Measurements from ENCODE around the gene FCHSD1.

GRCh38 chr5:141638771-141639170 is 12.4 kb downstream of the FCHSD1 start:
- TF ChIP-seq CTCF (IDR thresholded peaks at IDR 0.05; ENCODE audit: insufficient read depth, low read length) (no peak), REST (IDR thresholded peaks at IDR 0.05; ENCODE audit: insufficient replicate concordance, low read depth) (no peak), SPI1 (IDR thresholded peaks at IDR 0.05; ENCODE audit: borderline replicate concordance, low read depth) (no peak)
